Endothelial cell of hepatic sinusoid (primary cell): ENCODE results near the gene GRK6.

Experiments
- in situ Hi-C: cut with HindIII; loops from 2 replicates; pipeline ENCODE4 v1.10.0; 2017; ENCODE audit warnings: low sequenced_read_pairs

GRK6 gene

GRCh38 chr5:177425196-177425800 is 1.2 kb upstream of the GRK6 start:
- in situ Hi-C loops = loop anchor here (25.0 kb wide), 1 partner anchor 313 kb away; no protein-coding TSS in a partner anchor

- in situ Hi-C loops = loop anchor here (25.0 kb wide), 1 partner anchor 314 kb away; no protein-coding TSS in a partner anchor
Observed at GRCh38 chr5:177425801-177426565, 493 bp upstream of the GRK6 start.

- in situ Hi-C loops = loop anchor here (25.0 kb wide), 1 partner anchor 315 kb away; no protein-coding TSS in a partner anchor
Observed at GRCh38 chr5:177427211-177427822, 841 bp downstream of the GRK6 start.

GRCh38 chr5:177427919-177428573 is 1.6 kb downstream of the GRK6 start:
- in situ Hi-C loops = loop anchor here (25.0 kb wide), 1 partner anchor 316 kb away; no protein-coding TSS in a partner anchor

- in situ Hi-C loops = loop anchor here (25.0 kb wide), 1 partner anchor 316 kb away; no protein-coding TSS in a partner anchor
Observed at GRCh38 chr5:177428574-177429217, 2.2 kb downstream of the GRK6 start.

- in situ Hi-C loops = loop anchor here (25.0 kb wide), 1 partner anchor 317 kb away; no protein-coding TSS in a partner anchor
Observed at GRCh38 chr5:177429248-177430040, 3.0 kb downstream of the GRK6 start.

- in situ Hi-C loops = loop anchor here (25.0 kb wide), 1 partner anchor 318 kb away; no protein-coding TSS in a partner anchor
Observed at GRCh38 chr5:177430140-177430951, 3.9 kb downstream of the GRK6 start.

- in situ Hi-C loops = loop anchor here (25.0 kb wide), 1 partner anchor 319 kb away; no protein-coding TSS in a partner anchor
Observed at GRCh38 chr5:177430972-177431316, 4.5 kb downstream of the GRK6 start.

GRCh38 chr5:177431317-177432142 is 5.1 kb downstream of the GRK6 start:
- in situ Hi-C loops = loop anchor here (25.0 kb wide), 1 partner anchor 319 kb away; no protein-coding TSS in a partner anchor

GRCh38 chr5:177432143-177432838 is 5.8 kb downstream of the GRK6 start:
- in situ Hi-C loops = loop anchor here (25.0 kb wide), 1 partner anchor 320 kb away; no protein-coding TSS in a partner anchor

GRCh38 chr5:177432839-177433657 is 6.6 kb downstream of the GRK6 start:
- in situ Hi-C loops = loop anchor here (25.0 kb wide), 1 partner anchor 321 kb away; no protein-coding TSS in a partner anchor

- in situ Hi-C loops = loop anchor here (25.0 kb wide), 1 partner anchor 321 kb away; no protein-coding TSS in a partner anchor
Observed at GRCh38 chr5:177433658-177434217, 7.3 kb downstream of the GRK6 start.

- in situ Hi-C loops = loop anchor here (25.0 kb wide), 1 partner anchor 322 kb away; no protein-coding TSS in a partner anchor
Observed at GRCh38 chr5:177434437-177434836, 8.0 kb downstream of the GRK6 start.

- in situ Hi-C loops = loop anchor here (25.0 kb wide), 1 partner anchor 323 kb away; no protein-coding TSS in a partner anchor
Observed at GRCh38 chr5:177434942-177435738, 8.7 kb downstream of the GRK6 start.
